HG03460 (cell line): ENCODE measurements around the gene ZNF138.

Experiments used
- ATAC-seq: cut with Tn5 transposase; IDR thresholded peaks from one replicate; pipeline ENCODE4 v1.9.1; 2021; ENCODE audit not compliant: unreplicated experiment

The ZNF138 gene

GRCh38 chr7:64874562-64875250 is 80.5 kb downstream of the ZNF138 start:
- ATAC-seq: no peak

GRCh38 chr7:64875258-64875657 is 81.0 kb downstream of the ZNF138 start:
- no peak for ATAC-seq

GRCh38 chr7:64875658-64876406 is 81.6 kb downstream of the ZNF138 start:
- no peak for ATAC-seq

GRCh38 chr7:64876792-64877713 is 82.8 kb downstream of the ZNF138 start:
- no peak for ATAC-seq

GRCh38 chr7:64877714-64878610 is 83.7 kb downstream of the ZNF138 start:
- no peak for ATAC-seq

- ATAC-seq: no peak
Measured at GRCh38 chr7:64878684-64879083, 84.5 kb downstream of the ZNF138 start.

- ATAC-seq: no peak
Measured at GRCh38 chr7:64879086-64879730, 85.0 kb downstream of the ZNF138 start.

- no peak for ATAC-seq
Measured at GRCh38 chr7:64879800-64880199, 85.6 kb downstream of the ZNF138 start.

- ATAC-seq: no peak
Measured at GRCh38 chr7:64880322-64881297, 86.4 kb downstream of the ZNF138 start.

GRCh38 chr7:64881461-64882287 is 87.4 kb downstream of the ZNF138 start:
- no peak for ATAC-seq

GRCh38 chr7:64882341-64883112 is 88.3 kb downstream of the ZNF138 start:
- no peak for ATAC-seq
